B cell (primary cell): ENCODE data around the gene CFAP97D2. TPM values are rescaled to one million over a fixed set of nuclear protein-coding genes. Genes with fewer than 3 reads are reported as not detected.
"Not testable (repeated sequence)": the region's sequence is repeated elsewhere in the genome, so short reads cannot be mapped to it uniquely, and the experiment has no call there.

Experiments
- ATAC-seq: fragments of 200-7000 bp; cut with Tn5 transposase; one replicate; pipeline ENCODE4 v1.10.0; 2021; ENCODE audit warnings: low read depth, mild to moderate bottlenecking, moderate number of reproducible peaks, moderate library complexity
- CTCF ChIA-PET: fragments of 350-600 bp; sonication (Branson Sonifier 250); formaldehyde crosslinking; loops from one replicate; lab custom pipeline; 2021; ENCODE audit warnings: antibody characterized with exemption, inconsistent platforms; lab: Charles Lee
- POLR2A ChIA-PET: fragments of 350-600 bp; sonication (Branson Sonifier 250); formaldehyde crosslinking; loops from one replicate; lab custom pipeline; 2021; ENCODE audit warnings: antibody characterized with exemption; lab: Charles Lee
- DNase-seq: peaks from one replicate; pipeline ENCODE4 v3.0.0; 2013
- H2AFZ ChIP-seq: 2 replicates; pipeline ENCODE4 v1.6.1; 2012; ENCODE audit warnings: mild to moderate bottlenecking, low read depth, low read length; ENCODE audit not compliant: insufficient read depth, poor library complexity, severe bottlenecking
- H3K27ac ChIP-seq, 2 donors: 1 replicate in 1 of 2; 2 replicates in 1 of 2; pipeline ENCODE4 v1.5.1; 2012 to 2013; ENCODE audit warnings: low read length in 2 of 2, mild to moderate bottlenecking in 2 of 2, moderate library complexity in 1 of 2
- H3K27me3 ChIP-seq, 4 experiments: fragments of 200-600 bp in 1 of 4; sonication (generic) in 1 of 4; replicated peaks in 1 of 4; 1 replicate in 2 of 4; 2 replicates in 2 of 4; pipeline versions ENCODE4 v1.6.1 to v1.7.0; 2013 to 2016; ENCODE audit warnings: low read length in 3 of 4, mild to moderate bottlenecking in 2 of 4, mixed read lengths in 1 of 4, moderate library complexity in 1 of 4; ENCODE audit not compliant: insufficient read depth in 4 of 4, control insufficient read depth in 3 of 4; ENCODE audit errors: control extremely low read depth in 1 of 4
- H3K36me3 ChIP-seq, 2 experiments: replicated peaks in 1 of 2; 1 replicate in 1 of 2; 2 replicates in 1 of 2; pipeline versions ENCODE4 v1.6.1 to v1.7.1; 2013; ENCODE audit warnings: low read length in 1 of 2; ENCODE audit not compliant: insufficient read depth in 2 of 2, control insufficient read depth in 1 of 2; ENCODE audit errors: control extremely low read depth in 1 of 2, extremely low read depth in 1 of 2
- H3K4me1 ChIP-seq, 2 donors: fragments of 200-600 bp in 1 of 2; sonication (generic) in 1 of 2; 1 replicate in 1 of 2; 2 replicates in 1 of 2; pipeline versions ENCODE4 v1.5.1 to v1.6.1; 2013 to 2017; ENCODE audit warnings: low read length in 2 of 2; ENCODE audit not compliant: control insufficient read depth in 2 of 2, insufficient read depth in 2 of 2
- H3K4me2 ChIP-seq: replicated peaks from 2 replicates; pipeline ENCODE3; 2012; ENCODE audit warnings: mild to moderate bottlenecking, low read depth, low read length; ENCODE audit not compliant: poor library complexity, severe bottlenecking
- H3K4me3 ChIP-seq, 5 experiments: fragments of 200-600 bp in 1 of 5; sonication (generic) in 1 of 5; 1 replicate in 3 of 5; 2 replicates in 2 of 5; pipeline versions ENCODE4 v1.5.1 to v1.7.0; 2011 to 2016; ENCODE audit warnings: low read length in 4 of 5, mild to moderate bottlenecking in 4 of 5, low read depth in 2 of 5, control low read depth in 1 of 5, moderate library complexity in 1 of 5; ENCODE audit not compliant: insufficient read depth in 1 of 5; ENCODE audit errors: control extremely low read depth in 1 of 5, extremely low read depth in 1 of 5
- H3K79me2 ChIP-seq: fragments of 200-600 bp; sonication (generic); one replicate; pipeline ENCODE4 v1.6.0; 2016; ENCODE audit warnings: low read length; ENCODE audit not compliant: control insufficient read depth, insufficient read depth
- H3K9ac ChIP-seq: fragments of 200-600 bp; sonication (generic); 2 replicates; pipeline ENCODE4 v1.6.1; 2017; ENCODE audit warnings: mild to moderate bottlenecking, low read length, moderate library complexity
- H3K9me3 ChIP-seq, 3 donors: one replicate each; pipeline versions ENCODE4 v1.6.1 to v1.7.1; 2013; ENCODE audit warnings: low read length in 2 of 3; ENCODE audit not compliant: control insufficient read depth in 2 of 3, insufficient read depth in 1 of 3; ENCODE audit errors: control extremely low read depth in 1 of 3
- H4K20me1 ChIP-seq: 2 replicates; pipeline ENCODE4 v1.6.0; 2012; ENCODE audit warnings: mild to moderate bottlenecking, low read length; ENCODE audit not compliant: insufficient read depth, control insufficient read depth, poor library complexity, severe bottlenecking
- H3K27ac Mint-ChIP-seq: one replicate; pipeline ENCODE4 v1.8.0; 2021; ENCODE audit warnings: mixed read lengths
- H3K27me3 Mint-ChIP-seq: one replicate; pipeline ENCODE4 v1.8.0; 2021; ENCODE audit warnings: mixed read lengths
- H3K4me1 Mint-ChIP-seq: one replicate; pipeline ENCODE4 v1.8.0; 2021; ENCODE audit warnings: mixed read lengths
- H3K4me3 Mint-ChIP-seq: one replicate; pipeline ENCODE4 v1.8.0; 2021; ENCODE audit warnings: mixed read lengths
- H3K9me3 Mint-ChIP-seq: one replicate; pipeline ENCODE4 v1.8.0; 2022; ENCODE audit warnings: mixed read lengths; ENCODE audit not compliant: insufficient read depth
- CTCF ChIP-seq: fragments of 200-600 bp; IDR thresholded peaks from one replicate; pipeline ENCODE4 v1.8.0; 2022; ENCODE audit warnings: antibody characterized with exemption, mild to moderate bottlenecking
- EZH2 ChIP-seq: IDR thresholded peaks from 2 replicates; pipeline ENCODE4 v1.6.1; 2012; ENCODE audit warnings: borderline replicate concordance, low read depth, mild to moderate bottlenecking, moderate library complexity, low read length; ENCODE audit not compliant: insufficient read depth, poor library complexity, severe bottlenecking
- WGBS: methylation state at CpG from one replicate; pipeline ENCODE4 v1.1.5; 2013; ENCODE audit warnings: missing lambda C conversion rate; ENCODE audit not compliant: insufficient coverage; 5-methylcytosine and 5-hydroxymethylcytosine counted together
- intact Hi-C: fragments of 100-400 bp; cut with micrococcal nuclease; formaldehyde crosslinking; loops from one replicate; pipeline ENCODE4 v1.10.0; 2022
- polyA plus RNA-seq: library from polyadenylated mRNA; depleted of rRNA; stranded (reverse); fragments of >200 nt; gene quantifications from 2 replicates; pipeline ENCODE4 v1.2.3, GENCODE V29; 2012
- total RNA-seq, 2 donors: library from RNA; stranded (reverse); fragments of 120-200 nt in 1 of 2; gene quantifications; 1 replicate in 1 of 2; 2 replicates in 1 of 2; pipeline versions ENCODE4 v1.2.3 to v1.2.4, GENCODE V29; 2013 to 2022

CFAP97D2 gene
- total and polyA plus RNA-seq, 2 donors (not counting 1 experiment from before 2014, with no cell fraction given): 0.09 to 0.22 TPM

GRCh38 chr13:114173745-114174144, 5.3 kb upstream of the CFAP97D2 start:
- no peak overlapping the region for H2AFZ ChIP-seq
- TF ChIP-seq CTCF (no peak), EZH2 (no peak)
- Mint-ChIP-seq H3K4me1 (peaks cover 4% of the 10 kb centered on the region), H3K9me3 (no peaks in the 10 kb centered on the region), H3K27me3 (peaks cover 11% of the 10 kb centered on the region), H3K27ac (no peak overlapping the region), H3K4me3 (no peak overlapping the region)
- H3K4me2 ChIP-seq: no peak overlapping the region
- no CpG with 5 or more reads among the region's 1 CpG for WGBS
- no peaks in the 10 kb centered on the region for H4K20me1 ChIP-seq
- intact Hi-C loops: no loop called here
- CTCF ChIA-PET: interaction anchor here (1.2 kb wide), 1 partner anchor 52 kb away, joined by 5 read pairs; no protein-coding TSS in a partner anchor
- H3K9ac ChIP-seq: no peak overlapping the region
- DNase-seq: no peak
- H3K9me3 ChIP-seq: peaks cover 1 to 11% (median 8%) of the 10 kb centered on the region in 3 donors
- H3K36me3 ChIP-seq: no peaks in the 10 kb centered on the region
- H3K27me3 ChIP-seq: peaks cover 0 to 5% (median 0%) of the 10 kb centered on the region in 4 experiments
- no peak overlapping the region for H3K27ac ChIP-seq
- no peaks in the 10 kb centered on the region for H3K4me1 ChIP-seq
- H3K4me3 ChIP-seq: no peak overlapping the region
- ATAC-seq: no peak
- POLR2A ChIA-PET: no interaction called here
- no peaks in the 10 kb centered on the region for H3K79me2 ChIP-seq

- peaks cover 4% of the 10 kb centered on the region for H3K4me1 Mint-ChIP-seq
- Histone ChIP-seq H3K4me3 (no peak overlapping the region), H3K27me3 (peaks cover 0 to 5% (median 2%) of the 10 kb centered on the region in 4 experiments), H3K9me3 (peaks cover 1 to 11% (median 8%) of the 10 kb centered on the region in 3 donors), H3K9ac (no peak overlapping the region), H3K79me2 (no peaks in the 10 kb centered on the region), H3K36me3 (no peaks in the 10 kb centered on the region), H2AFZ (no peak overlapping the region), H4K20me1 (no peaks in the 10 kb centered on the region), H3K4me1 (no peaks in the 10 kb centered on the region), H3K4me2 (no peak overlapping the region), H3K27ac (no peak overlapping the region)
- ChIA-PET CTCF (no interaction called here), POLR2A (interaction anchor here (0.6 kb wide), 1 partner anchor 42 kb away, joined by 3 read pairs; the partner anchor contains the start of gene RASA3)
- H3K4me3 Mint-ChIP-seq: no peak overlapping the region
- H3K27me3 Mint-ChIP-seq: peaks cover 8% of the 10 kb centered on the region
- no peak overlapping the region for H3K27ac Mint-ChIP-seq
- intact Hi-C loops: no loop called here
- DNase-seq: no peak
- WGBS: 82% methylated on average over 3 of the region's 3 CpGs
- TF ChIP-seq EZH2 (no peak), CTCF (no peak)
- no peaks in the 10 kb centered on the region for H3K9me3 Mint-ChIP-seq
- no peak for ATAC-seq
Measured at GRCh38 chr13:114174529-114174961, 4.5 kb upstream of the CFAP97D2 start.

GRCh38 chr13:114176359-114176902, 2.6 kb upstream of the CFAP97D2 start:
- H3K79me2 ChIP-seq, H3K27ac ChIP-seq, intact Hi-C loops, DNase-seq, H3K4me3 Mint-ChIP-seq, H3K4me3 ChIP-seq, H3K4me1 ChIP-seq, H3K9ac ChIP-seq, H3K36me3 ChIP-seq, CTCF ChIA-PET, ATAC-seq, H3K4me2 ChIP-seq, POLR2A ChIA-PET, H4K20me1 ChIP-seq, H3K4me1 Mint-ChIP-seq, H2AFZ ChIP-seq, H3K9me3 Mint-ChIP-seq, H3K27ac Mint-ChIP-seq: not testable (repeated sequence)
- peaks cover 22% of the 10 kb centered on the region for H3K27me3 Mint-ChIP-seq
- peaks cover 0 to 19% (median 4%) of the 10 kb centered on the region in 4 experiments for H3K27me3 ChIP-seq
- H3K9me3 ChIP-seq: peaks cover 1 to 11% (median 8%) of the 10 kb centered on the region in 3 donors
- WGBS: 90% methylated on average over 7 of the region's 14 CpGs
